HG02798 (cell line): Measurements from ENCODE around the gene BNIP1.

Source experiments
- ATAC-seq: cut with Tn5 transposase; IDR thresholded peaks from one replicate; pipeline ENCODE4 v1.9.1; 2021; ENCODE audit warnings: mild to moderate bottlenecking; ENCODE audit not compliant: unreplicated experiment, poor library complexity

The BNIP1 gene

GRCh38 chr5:173163219-173163618, 18.9 kb downstream of the BNIP1 start:
- ATAC-seq: no peak

GRCh38 chr5:173165177-173166016, 21.1 kb downstream of the BNIP1 start:
- ATAC-seq: no peak

GRCh38 chr5:173172166-173172565, 27.8 kb downstream of the BNIP1 start:
- no peak for ATAC-seq

GRCh38 chr5:173175523-173175922, 31.2 kb downstream of the BNIP1 start:
- no peak for ATAC-seq

- ATAC-seq: no peak
These were observed 34.1 kb downstream of the BNIP1 start for GRCh38 chr5:173178369-173178910.

- no peak for ATAC-seq
These were observed 36.0 kb downstream of the BNIP1 start for GRCh38 chr5:173180331-173180730.

- no peak for ATAC-seq
These were observed 42.9 kb downstream of the BNIP1 start for GRCh38 chr5:173187054-173187743.

GRCh38 chr5:173188280-173188679, 43.9 kb downstream of the BNIP1 start:
- ATAC-seq: no peak

GRCh38 chr5:173191015-173191414, 46.7 kb downstream of the BNIP1 start:
- ATAC-seq: no peak

GRCh38 chr5:173191561-173191960, 47.2 kb downstream of the BNIP1 start:
- ATAC-seq: no peak

GRCh38 chr5:173192561-173192960, 48.2 kb downstream of the BNIP1 start:
- ATAC-seq: no peak

GRCh38 chr5:173196133-173196952, 52.0 kb downstream of the BNIP1 start:
- no peak for ATAC-seq

- ATAC-seq: no peak
These were observed 53.1 kb downstream of the BNIP1 start for GRCh38 chr5:173197375-173197891.

GRCh38 chr5:173198049-173198448, 53.7 kb downstream of the BNIP1 start:
- no peak for ATAC-seq

- ATAC-seq: no peak
These were observed 56.0 kb downstream of the BNIP1 start for GRCh38 chr5:173200356-173200755.

GRCh38 chr5:173201636-173202265, 57.4 kb downstream of the BNIP1 start:
- ATAC-seq: no peak

- ATAC-seq: no peak
These were observed 58.0 kb downstream of the BNIP1 start for GRCh38 chr5:173202266-173202875.

GRCh38 chr5:173204185-173204979, 60.1 kb downstream of the BNIP1 start:
- ATAC-seq: no peak

- no peak for ATAC-seq
These were observed 61.6 kb downstream of the BNIP1 start for GRCh38 chr5:173205916-173206315.
